HG02642 (cell line): ENCODE results near the gene MLLT10.

Experiments
- ATAC-seq: cut with Tn5 transposase; IDR thresholded peaks from one replicate; pipeline ENCODE4 v1.9.1; 2021; ENCODE audit warnings: mild to moderate bottlenecking; ENCODE audit not compliant: unreplicated experiment, poor library complexity

The MLLT10 gene

GRCh38 chr10:21754410-21755011 is 220.5 kb downstream of the MLLT10 start:
- ATAC-seq: no peak

- ATAC-seq: no peak
Measured at GRCh38 chr10:21756707-21757106, 222.7 kb downstream of the MLLT10 start.

GRCh38 chr10:21757185-21757901 is 223.3 kb downstream of the MLLT10 start:
- ATAC-seq: no peak

GRCh38 chr10:21758239-21758638 is 224.2 kb downstream of the MLLT10 start:
- no peak for ATAC-seq

GRCh38 chr10:21758696-21759095 is 224.7 kb downstream of the MLLT10 start:
- ATAC-seq: no peak

- ATAC-seq: no peak
Measured at GRCh38 chr10:21759232-21759631, 225.2 kb downstream of the MLLT10 start.

- no peak for ATAC-seq
Measured at GRCh38 chr10:21760332-21760731, 226.3 kb downstream of the MLLT10 start.

GRCh38 chr10:21764466-21765189 is 230.6 kb downstream of the MLLT10 start:
- no peak for ATAC-seq

- ATAC-seq: no peak
Measured at GRCh38 chr10:21769041-21769440, 235.0 kb downstream of the MLLT10 start.

- ATAC-seq: no peak
Measured at GRCh38 chr10:21771219-21771618, 237.2 kb downstream of the MLLT10 start.

GRCh38 chr10:21776883-21777282 is 242.9 kb downstream of the MLLT10 start:
- no peak for ATAC-seq

GRCh38 chr10:21791276-21791675 is 257.2 kb downstream of the MLLT10 start:
- ATAC-seq: no peak
